ENCODE measurements around the gene ECEL1. TPM values are rescaled to one million over a fixed set of nuclear protein-coding genes. Genes with fewer than 3 reads are reported as not detected.

Gene ECEL1
- total and polyA plus RNA-seq, 12 donors: 3.9 to 31.7 (median 7.3) TPM

DNA sequence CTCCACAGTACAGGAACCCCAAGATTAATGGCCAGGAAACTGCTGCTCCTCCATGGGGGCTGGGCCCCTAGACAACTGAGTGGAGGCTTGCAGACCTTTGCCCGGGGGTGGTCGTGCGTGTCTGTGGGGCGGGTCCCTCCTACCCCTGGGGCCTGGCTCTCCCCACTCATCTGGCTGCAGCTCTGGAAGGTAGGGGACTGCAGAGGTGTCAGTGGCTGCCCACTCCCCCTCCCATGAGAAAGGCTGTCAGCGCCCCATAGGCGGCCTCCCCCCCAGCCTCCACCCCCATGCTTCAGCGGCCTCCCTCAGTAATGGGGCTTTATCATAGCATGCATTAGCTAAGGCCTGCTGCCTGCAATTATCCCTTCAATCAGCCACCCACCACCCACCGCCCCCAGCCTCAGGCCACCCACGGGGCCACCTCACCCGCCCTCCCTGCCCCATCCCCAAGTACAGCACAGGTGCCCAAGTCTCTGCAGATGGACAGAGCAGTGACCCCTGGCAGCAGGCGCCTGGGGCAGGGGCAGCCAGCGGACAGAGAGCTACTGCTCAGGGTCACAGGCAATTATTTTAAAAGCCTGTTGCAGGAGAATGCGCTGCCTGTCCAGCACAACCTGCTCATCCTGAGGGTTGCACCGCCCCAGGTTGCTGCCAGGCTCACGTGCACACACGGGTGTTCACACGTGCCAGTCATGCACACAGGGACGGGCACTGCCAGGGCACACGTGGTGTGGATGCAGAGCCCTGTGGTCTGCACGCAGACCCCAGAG, 9.1 kb upstream of the ECEL1 start:
- no peaks in the 10 kb centered on the region for H3K27me3 ChIP-seq
- H3K4me3 ChIP-seq: no peak overlapping the region
- no peaks in the 10 kb centered on the region for H3K36me3 ChIP-seq (replicated peaks in 1 of 2)
- DNase-seq: no peak
- no peaks in the 10 kb centered on the region for H3K9me3 ChIP-seq (replicated peaks in 1 of 3)
- intact Hi-C loops (cut with DNase I): no loop called here
- H3K27ac ChIP-seq: no peak overlapping the region
- WGBS, 4 donors: 38 to 78% (median 66%) methylated on average over 2 to 20 of the region's 20 CpGs
- H3K4me1 ChIP-seq (replicated peaks in 1 of 2): peaks cover 5 to 9% of the 10 kb centered on the region in 2 donors
- no peak for TF ChIP-seq POLR2A (IDR thresholded peaks at IDR 0.05)
- TF ChIP-seq, protein P1, sequence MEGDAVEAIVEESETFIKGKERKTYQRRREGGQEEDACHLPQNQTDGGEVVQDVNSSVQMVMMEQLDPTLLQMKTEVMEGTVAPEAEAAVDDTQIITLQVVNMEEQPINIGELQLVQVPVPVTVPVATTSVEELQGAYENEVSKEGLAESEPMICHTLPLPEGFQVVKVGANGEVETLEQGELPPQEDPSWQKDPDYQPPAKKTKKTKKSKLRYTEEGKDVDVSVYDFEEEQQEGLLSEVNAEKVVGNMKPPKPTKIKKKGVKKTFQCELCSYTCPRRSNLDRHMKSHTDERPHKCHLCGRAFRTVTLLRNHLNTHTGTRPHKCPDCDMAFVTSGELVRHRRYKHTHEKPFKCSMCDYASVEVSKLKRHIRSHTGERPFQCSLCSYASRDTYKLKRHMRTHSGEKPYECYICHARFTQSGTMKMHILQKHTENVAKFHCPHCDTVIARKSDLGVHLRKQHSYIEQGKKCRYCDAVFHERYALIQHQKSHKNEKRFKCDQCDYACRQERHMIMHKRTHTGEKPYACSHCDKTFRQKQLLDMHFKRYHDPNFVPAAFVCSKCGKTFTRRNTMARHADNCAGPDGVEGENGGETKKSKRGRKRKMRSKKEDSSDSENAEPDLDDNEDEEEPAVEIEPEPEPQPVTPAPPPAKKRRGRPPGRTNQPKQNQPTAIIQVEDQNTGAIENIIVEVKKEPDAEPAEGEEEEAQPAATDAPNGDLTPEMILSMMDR (IDR thresholded peaks at IDR 0.05): no peak

DNA sequence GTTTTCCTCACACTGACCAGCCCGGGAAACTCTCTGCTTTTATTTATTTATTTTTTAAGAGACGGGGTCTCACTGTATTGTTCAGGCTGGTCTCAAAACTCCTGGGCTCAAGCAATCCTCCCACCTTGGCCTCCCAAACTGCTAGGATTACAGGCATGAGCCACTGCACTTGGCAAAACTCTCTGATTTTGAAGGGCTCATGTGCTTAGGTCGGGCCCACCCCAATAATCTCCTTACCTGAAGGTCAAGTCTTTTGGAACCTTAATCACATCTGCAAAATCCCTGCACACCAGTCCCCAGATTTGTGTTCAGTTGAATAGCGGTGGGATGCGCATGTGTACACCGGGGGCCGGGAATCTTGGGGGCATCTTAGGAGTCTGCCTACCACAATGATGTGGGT, 7.7 kb upstream of the ECEL1 start:
- H3K36me3 ChIP-seq (replicated peaks in 1 of 2): no peaks in the 10 kb centered on the region
- DNase-seq: no peak
- no peaks in the 10 kb centered on the region for H3K4me1 ChIP-seq (replicated peaks in 1 of 2)
- H3K9me3 ChIP-seq (replicated peaks in 1 of 3): no peaks in the 10 kb centered on the region
- H3K27ac ChIP-seq: no peak overlapping the region
- 85 to 94% (median 88%) methylated on average over 3 to 7 of the region's 7 CpGs for WGBS, 4 donors
- H3K27me3 ChIP-seq: no peaks in the 10 kb centered on the region
- H3K4me3 ChIP-seq: no peak overlapping the region
- intact Hi-C loops (cut with DNase I): no loop called here
- TF ChIP-seq, protein P1 (IDR thresholded peaks at IDR 0.05): no peak
- TF ChIP-seq POLR2A (IDR thresholded peaks at IDR 0.05): no peak

DNA sequence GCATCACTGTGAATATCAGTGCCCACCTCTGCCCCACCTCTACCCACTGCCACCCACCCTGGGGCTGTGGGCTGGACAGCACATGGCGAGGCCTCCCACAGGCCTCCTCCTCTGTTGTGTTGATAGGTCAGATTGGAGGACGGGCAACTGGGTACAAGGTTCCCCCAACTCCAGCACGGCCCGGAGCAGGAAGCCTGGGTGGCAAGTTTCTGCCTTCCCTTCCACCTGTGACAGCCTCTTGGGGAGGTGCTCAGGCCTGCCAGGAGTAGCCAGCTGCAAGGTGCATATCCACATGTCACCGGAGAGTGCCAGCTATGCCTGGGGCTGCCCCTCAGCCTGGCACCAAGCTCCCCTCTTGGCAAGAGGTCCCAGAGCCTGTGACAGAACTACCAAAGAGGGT, 6.9 kb upstream of the ECEL1 start:
- Histone ChIP-seq H3K27me3 (no peaks in the 10 kb centered on the region), H3K4me3 (no peak overlapping the region), H3K9me3 (replicated peaks in 1 of 3) (no peaks in the 10 kb centered on the region), H3K27ac (no peak overlapping the region), H3K4me1 (replicated peaks in 1 of 2) (no peaks in the 10 kb centered on the region), H3K36me3 (replicated peaks in 1 of 2) (no peaks in the 10 kb centered on the region)
- no peak for DNase-seq
- intact Hi-C loops (cut with DNase I): no loop called here
- TF ChIP-seq, protein P1 (IDR thresholded peaks at IDR 0.05): no peak
- TF ChIP-seq POLR2A (IDR thresholded peaks at IDR 0.05): no peak
- 83 to 98% (median 94%) methylated on average over 1 to 5 of the region's 5 CpGs for WGBS, 4 donors

DNA sequence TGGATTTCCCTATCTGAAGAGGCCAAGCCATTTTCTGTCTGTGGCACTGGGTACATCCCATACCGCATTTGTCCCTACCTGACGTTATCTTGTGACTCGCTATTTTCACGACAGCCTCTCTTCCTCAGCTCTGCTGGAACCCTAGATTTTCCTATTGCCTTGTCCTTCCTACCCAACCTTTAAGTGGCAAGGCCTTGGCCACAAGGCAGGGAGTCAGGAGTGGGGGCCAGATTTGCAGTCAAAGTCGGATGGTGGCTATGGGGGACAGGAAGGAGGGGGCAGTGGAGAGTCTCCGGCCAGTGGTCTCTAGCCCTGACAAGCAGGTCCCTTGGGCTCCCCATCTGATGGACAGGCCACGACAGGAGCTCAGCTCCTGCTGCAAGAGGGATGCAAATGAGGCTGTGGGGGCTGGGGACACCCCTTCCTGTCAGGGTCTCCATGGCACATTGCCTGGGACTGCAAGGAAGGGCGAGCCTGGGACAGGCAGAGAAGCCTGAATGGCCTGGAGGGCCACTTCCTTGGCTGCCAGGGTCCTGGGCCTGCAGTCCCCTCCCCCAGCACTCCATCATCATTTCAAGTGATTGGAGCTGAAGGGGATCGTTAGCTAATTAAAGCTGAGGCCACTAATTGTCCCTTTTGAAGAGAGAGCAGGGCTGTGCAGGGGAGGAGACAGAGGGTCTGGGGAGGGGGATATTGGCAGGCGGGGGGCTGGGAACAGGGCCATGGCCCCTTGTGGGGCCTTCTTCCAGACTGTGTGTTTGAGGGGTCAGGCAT, 6.3 kb upstream of the ECEL1 start:
- Histone ChIP-seq H3K4me3 (no peak overlapping the region), H3K27ac (no peak overlapping the region), H3K9me3 (replicated peaks in 1 of 3) (no peaks in the 10 kb centered on the region), H3K4me1 (replicated peaks in 1 of 2) (no peaks in the 10 kb centered on the region), H3K27me3 (no peaks in the 10 kb centered on the region), H3K36me3 (replicated peaks in 1 of 2) (no peaks in the 10 kb centered on the region)
- intact Hi-C loops (cut with DNase I): no loop called here
- 83 to 85% (median 84%) methylated on average over 9 to 10 of the region's 10 CpGs for WGBS, 4 donors
- no peak for DNase-seq
- no peak for TF ChIP-seq POLR2A (IDR thresholded peaks at IDR 0.05)
- TF ChIP-seq, protein P1 (IDR thresholded peaks at IDR 0.05): no peak
